Stimulated activated naive CD8-positive, alpha-beta T cell treated with anti-CD3 and anti-CD28 coated beads, Interleukin-15, amount 100 ng/mL, for 72 hours (primary cell): Measurements from ENCODE around the gene TCEAL6.
"Not testable (repeated sequence)": the region's sequence is repeated elsewhere in the genome, so short reads cannot be mapped to it uniquely, and the experiment has no call there.

Source experiments
- ATAC-seq: fragments of 150-1000 bp; cut with Tn5 transposase; 2 replicates; pipeline ENCODE4 v1.10.0; 2021; ENCODE audit warnings: mild to moderate bottlenecking, moderate library complexity
- DNase-seq, 2 donors: peaks; one replicate each; pipeline ENCODE4 v3.0.0; 2021 to 2022
- H3K27ac Mint-ChIP-seq, 2 donors: one replicate each; pipeline ENCODE4 v1.8.0; 2022; ENCODE audit warnings: mild to moderate bottlenecking in 2 of 2, mixed read lengths in 2 of 2, moderate library complexity in 2 of 2
- H3K27me3 Mint-ChIP-seq: one replicate; pipeline ENCODE4 v1.8.0; 2022; ENCODE audit warnings: mixed read lengths
- H3K4me1 Mint-ChIP-seq: one replicate; pipeline ENCODE4 v1.8.0; 2022; ENCODE audit warnings: mild to moderate bottlenecking, mixed read lengths
- H3K4me3 Mint-ChIP-seq, 2 donors: one replicate each; pipeline ENCODE4 v1.8.0; 2022; ENCODE audit warnings: mild to moderate bottlenecking in 2 of 2, mixed read lengths in 2 of 2, moderate library complexity in 1 of 2
- H3K9me3 Mint-ChIP-seq, 2 donors: one replicate each; pipeline ENCODE4 v1.8.0; 2022; ENCODE audit warnings: mixed read lengths in 2 of 2

TCEAL6 gene

GRCh38 chrX:102142274-102142673, at the start of gene TCEAL6:
TCEAL6 (minus strand) TSS chrX:102142481.
- not testable (repeated sequence) for H3K9me3 Mint-ChIP-seq, DNase-seq, H3K27ac Mint-ChIP-seq, H3K4me3 Mint-ChIP-seq, H3K4me1 Mint-ChIP-seq, ATAC-seq
- peaks cover 29% of the 10 kb centered on the region for H3K27me3 Mint-ChIP-seq

- Mint-ChIP-seq H3K4me1 (no peaks in the 10 kb centered on the region), H3K4me3 (no peak overlapping the region)
- DNase-seq, result no peak
Observed at GRCh38 chrX:102185967-102186720, 43.9 kb upstream of the TCEAL6 start.

DNA sequence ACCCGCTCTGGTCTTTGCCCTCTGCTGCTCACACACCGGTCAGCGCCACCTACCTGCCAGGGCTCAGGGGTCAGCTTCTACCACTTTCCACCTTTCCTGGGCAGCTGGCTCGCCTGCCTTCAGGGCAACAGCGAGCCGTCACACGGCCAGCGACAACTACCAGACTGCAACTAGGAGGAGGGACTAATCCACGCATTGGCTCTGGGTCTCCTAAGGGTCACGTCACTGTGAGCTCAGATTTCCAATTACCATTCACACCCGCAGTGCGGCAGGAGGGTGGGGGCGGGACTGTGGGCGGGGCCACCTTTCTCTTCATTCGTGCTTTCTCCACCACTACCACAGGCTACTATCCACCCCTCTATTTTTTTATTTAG, 13.5 kb upstream of the TCEAL6 start, which contains the start of gene BEX5:
TSS of gene BEX5 (minus strand) at position 172 of the 374 bp plus-strand sequence. CDS start 1,712 bp downstream, outside the sequence.
- peaks cover 7% of the 10 kb centered on the region for H3K27me3 Mint-ChIP-seq
- no peaks in the 10 kb centered on the region for H3K9me3 Mint-ChIP-seq
- peaks cover 18% of the 10 kb centered on the region for H3K4me1 Mint-ChIP-seq
- DNase-seq, result peak; percentile 37 to 63
- peak within 1 kb of the TSS; percentile 97 to 98 for H3K27ac Mint-ChIP-seq
- ATAC-seq, result peak; percentile 97
- H3K4me3 Mint-ChIP-seq, result peak within 1 kb of the TSS; percentile 99 to 100

More at GRCh38 chrX:102185967-102186720, 43.9 kb upstream of the TCEAL6 start:
- Mint-ChIP-seq H3K27me3 (no peaks in the 10 kb centered on the region), H3K27ac (no peak overlapping the region), H3K9me3 (no peaks in the 10 kb centered on the region)
- no peak for ATAC-seq

DNA sequence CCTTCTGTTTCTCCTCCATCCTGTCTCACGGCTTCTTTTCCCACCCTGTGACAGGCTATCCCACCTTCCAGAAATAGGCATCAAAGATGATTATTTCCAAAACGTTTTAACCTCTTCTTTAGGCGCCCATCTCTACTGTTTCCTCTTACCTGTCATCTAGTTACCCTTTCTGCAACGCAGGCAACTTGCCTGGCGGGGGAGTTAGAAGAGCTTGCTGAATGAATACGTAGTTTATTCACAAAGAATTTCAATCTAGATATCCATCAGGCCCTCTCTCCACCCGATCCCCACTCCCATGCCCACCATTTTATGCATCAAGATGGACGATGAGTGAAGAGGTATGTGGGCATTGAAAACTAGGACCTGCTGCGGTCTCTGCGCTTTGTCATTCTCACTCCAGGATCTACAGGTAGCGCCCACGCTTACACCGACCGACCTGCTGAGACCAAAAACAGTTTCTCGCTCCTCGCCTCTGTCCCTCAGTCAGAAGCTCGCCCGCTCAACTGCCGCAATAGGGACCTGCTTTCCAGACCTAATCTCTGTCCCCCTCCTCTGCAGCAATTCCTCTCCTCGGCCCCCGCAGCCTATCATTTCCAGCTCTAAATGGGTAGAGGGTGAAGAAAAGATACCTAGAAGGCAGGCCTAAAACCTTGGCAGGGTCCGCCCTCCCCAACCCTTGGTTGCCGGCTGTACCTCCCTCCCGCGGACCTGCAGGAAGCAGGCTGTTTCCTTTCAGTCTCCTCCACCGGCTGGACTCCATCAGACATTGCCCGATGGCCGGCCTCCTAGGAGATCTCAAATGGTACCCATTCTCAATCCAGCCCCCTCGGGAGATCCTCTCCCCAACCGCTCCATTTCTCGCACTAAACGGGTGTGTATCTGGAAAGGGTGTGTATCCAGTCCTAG, 12.9 kb upstream of the TCEAL6 start:
- ATAC-seq (peak; percentile 64), DNase-seq (peak; percentile 17 to 27)
- peaks cover 18% of the 10 kb centered on the region for H3K4me1 Mint-ChIP-seq
- H3K4me3 Mint-ChIP-seq, result peak overlapping the region; percentile 99 to 100
- peaks cover 4% of the 10 kb centered on the region for H3K27me3 Mint-ChIP-seq
- peak overlapping the region; percentile 97 to 98 for H3K27ac Mint-ChIP-seq
- H3K9me3 Mint-ChIP-seq, result no peaks in the 10 kb centered on the region

- DNase-seq (peak; percentile 2 to 7), ATAC-seq (peak; percentile 17)
- Mint-ChIP-seq H3K4me1 (peaks cover 18% of the 10 kb centered on the region), H3K4me3 (peak overlapping the region; percentile 99 to 100), H3K9me3 (no peaks in the 10 kb centered on the region), H3K27ac (peak overlapping the region; percentile 35 to 65), H3K27me3 (no peaks in the 10 kb centered on the region)
Observed at GRCh38 chrX:102154218-102154860, 12.1 kb upstream of the TCEAL6 start.

DNA sequence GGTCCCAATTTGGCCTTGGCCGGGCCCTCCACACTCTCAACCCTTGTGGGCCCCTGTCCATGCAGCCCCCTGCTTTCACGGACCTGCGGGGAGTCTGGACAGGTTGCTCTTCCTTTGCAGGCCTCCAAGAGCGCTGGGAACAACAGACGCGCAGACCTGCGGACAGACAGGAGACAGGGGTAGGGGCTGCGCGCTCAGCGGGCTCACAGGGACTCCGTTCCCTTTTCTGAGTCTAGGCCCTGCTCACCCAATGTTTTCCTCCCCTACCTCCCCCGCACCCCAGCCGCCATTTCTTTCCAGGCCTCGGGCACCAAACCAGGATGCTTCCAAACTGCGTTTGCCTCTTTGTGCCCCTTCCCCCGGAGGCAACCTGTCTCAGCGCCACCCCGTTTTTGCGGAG, 650 bp downstream of the TCEAL6 start:
- not testable (repeated sequence) for H3K4me3 Mint-ChIP-seq, H3K4me1 Mint-ChIP-seq, H3K27ac Mint-ChIP-seq, H3K9me3 Mint-ChIP-seq, ATAC-seq, DNase-seq
- peaks cover 29% of the 10 kb centered on the region for H3K27me3 Mint-ChIP-seq

- not testable (repeated sequence) for H3K4me1 Mint-ChIP-seq, DNase-seq, H3K4me3 Mint-ChIP-seq, H3K27ac Mint-ChIP-seq, ATAC-seq, H3K9me3 Mint-ChIP-seq
- peaks cover 29% of the 10 kb centered on the region for H3K27me3 Mint-ChIP-seq
Observed at GRCh38 chrX:102140876-102141275, 1.4 kb downstream of the TCEAL6 start.

- Mint-ChIP-seq H3K27me3 (peaks cover 19% of the 10 kb centered on the region), H3K4me1 (no peaks in the 10 kb centered on the region), H3K9me3 (no peaks in the 10 kb centered on the region), H3K4me3 (no peak overlapping the region), H3K27ac (no peak overlapping the region)
- no peak for DNase-seq
- no peak for ATAC-seq
Observed at GRCh38 chrX:102138064-102138463, 4.2 kb downstream of the TCEAL6 start.

DNA sequence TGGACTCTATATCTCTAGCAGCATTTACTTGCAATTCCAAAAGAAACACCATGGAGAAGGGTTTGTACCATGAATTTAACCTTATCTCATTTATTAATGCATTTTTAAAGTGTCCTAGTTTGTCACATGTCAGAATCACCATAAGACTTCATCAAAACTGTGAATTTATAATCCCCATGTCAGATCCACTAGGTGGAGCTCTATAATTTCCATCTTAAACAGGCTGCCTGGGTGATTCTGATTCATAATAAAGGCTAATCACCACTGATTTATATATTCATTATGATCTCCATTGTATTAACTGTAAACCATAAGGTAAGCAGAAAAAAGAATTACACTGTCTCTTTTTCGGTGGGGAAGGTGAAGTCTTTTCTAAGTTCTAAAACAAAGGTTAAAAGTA, 12.8 kb downstream of the TCEAL6 start:
- Mint-ChIP-seq H3K27me3 (peaks cover 22% of the 10 kb centered on the region), H3K9me3 (no peaks in the 10 kb centered on the region), H3K4me3 (no peak overlapping the region), H3K27ac (no peak overlapping the region), H3K4me1 (peaks cover 7% of the 10 kb centered on the region)
- ATAC-seq (no peak), DNase-seq (no peak)

- ATAC-seq (no peak), DNase-seq (no peak)
- Mint-ChIP-seq H3K27me3 (peaks cover 34% of the 10 kb centered on the region), H3K4me1 (peaks cover 7% of the 10 kb centered on the region), H3K27ac (no peak overlapping the region), H3K4me3 (no peak overlapping the region), H3K9me3 (no peaks in the 10 kb centered on the region)
Observed at GRCh38 chrX:102126863-102127262, 15.4 kb downstream of the TCEAL6 start.

GRCh38 chrX:102126080-102126818, 16.0 kb downstream of the TCEAL6 start:
- not testable (repeated sequence) for H3K9me3 Mint-ChIP-seq, DNase-seq, H3K4me1 Mint-ChIP-seq
- Mint-ChIP-seq H3K4me3 (peak overlapping the region; percentile 51 to 65), H3K27ac (peak overlapping the region in 1 of 2 donors; percentile 27), H3K27me3 (peaks cover 34% of the 10 kb centered on the region)
- ATAC-seq, result peak; percentile 37

DNA sequence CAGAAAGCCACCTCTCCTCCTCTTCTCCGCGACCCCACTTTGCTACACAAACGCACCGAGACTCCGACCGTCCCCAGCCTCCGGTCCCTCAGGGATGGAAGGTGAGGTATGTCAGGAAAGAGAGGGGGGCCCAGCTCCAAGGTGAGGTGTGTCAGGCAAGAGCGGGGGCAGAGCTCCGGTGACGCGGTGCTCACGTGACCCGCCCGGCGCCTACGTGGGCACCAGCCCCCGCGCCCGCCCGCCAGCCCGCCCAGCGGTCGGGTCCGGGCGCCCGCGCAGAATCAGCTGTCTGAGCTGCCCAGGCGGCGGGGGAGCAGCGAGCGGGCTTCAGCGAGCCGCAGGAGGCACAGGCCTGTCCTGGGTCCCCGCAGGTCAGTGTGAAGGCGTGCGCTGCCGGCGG, 16.8 kb downstream of the TCEAL6 start, which contains the start of gene TCEAL2:
TSS of gene TCEAL2 (plus strand) at position 244 of the 400 bp plus-strand sequence. CDS start 1,152 bp downstream, outside the sequence.
- H3K4me1 Mint-ChIP-seq, DNase-seq, H3K9me3 Mint-ChIP-seq: not testable (repeated sequence)
- H3K27ac Mint-ChIP-seq, result peak within 1 kb of the TSS; percentile 27 to 37
- peak; percentile 71 for ATAC-seq
- peaks cover 34% of the 10 kb centered on the region for H3K27me3 Mint-ChIP-seq
- peak within 1 kb of the TSS; percentile 65 to 68 for H3K4me3 Mint-ChIP-seq

DNA sequence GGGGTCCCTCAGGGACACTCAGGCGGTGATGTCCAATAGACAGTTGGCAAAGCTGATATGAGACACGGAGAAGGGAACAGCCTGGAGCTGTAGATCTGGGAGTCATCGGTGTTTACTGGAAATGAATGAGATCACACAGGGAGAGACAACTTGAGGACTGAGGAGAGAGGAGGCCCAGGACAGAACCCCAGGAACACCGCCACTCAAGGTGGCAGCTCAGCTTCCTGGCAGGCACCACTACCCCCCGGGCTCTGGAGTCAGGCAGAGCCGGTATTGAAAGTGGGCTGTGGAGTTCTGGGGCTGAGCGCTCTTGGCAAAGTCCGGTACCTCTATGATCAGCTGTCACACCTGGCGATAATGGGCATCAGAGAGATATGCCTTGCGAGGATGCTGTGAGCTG, 17.3 kb downstream of the TCEAL6 start:
- H3K4me1 Mint-ChIP-seq, H3K9me3 Mint-ChIP-seq, DNase-seq: not testable (repeated sequence)
- H3K27ac Mint-ChIP-seq, result peak overlapping the region in 1 of 2 donors; percentile 19
- peak; percentile 20 for ATAC-seq
- H3K4me3 Mint-ChIP-seq, result peak overlapping the region; percentile 46 to 68
- H3K27me3 Mint-ChIP-seq, result peaks cover 34% of the 10 kb centered on the region

DNA sequence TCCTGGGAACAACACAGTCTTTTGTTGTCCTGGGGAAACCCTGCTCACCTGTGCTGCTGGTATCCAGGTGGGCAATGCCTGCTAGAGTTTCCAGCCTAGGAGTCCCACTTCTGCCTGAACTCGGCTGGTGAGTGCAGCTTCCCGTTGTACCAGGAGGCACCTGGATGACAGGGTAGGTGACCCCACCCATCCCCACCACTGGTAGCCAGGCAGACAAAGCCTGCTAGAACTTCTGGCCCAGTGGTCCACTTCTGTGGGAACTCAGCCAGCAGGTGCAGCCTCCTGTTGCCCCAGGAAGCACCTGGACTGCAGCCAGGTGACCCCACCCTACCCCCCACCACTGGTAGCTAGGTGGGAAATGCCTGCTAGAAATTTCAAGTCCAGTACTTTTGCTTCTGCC, 26.5 kb downstream of the TCEAL6 start:
- Mint-ChIP-seq H3K9me3 (no peaks in the 10 kb centered on the region), H3K4me1 (no peaks in the 10 kb centered on the region), H3K27me3 (peaks cover 8% of the 10 kb centered on the region), H3K4me3 (no peak overlapping the region), H3K27ac (no peak overlapping the region)
- DNase-seq (no peak), ATAC-seq (no peak)

DNA sequence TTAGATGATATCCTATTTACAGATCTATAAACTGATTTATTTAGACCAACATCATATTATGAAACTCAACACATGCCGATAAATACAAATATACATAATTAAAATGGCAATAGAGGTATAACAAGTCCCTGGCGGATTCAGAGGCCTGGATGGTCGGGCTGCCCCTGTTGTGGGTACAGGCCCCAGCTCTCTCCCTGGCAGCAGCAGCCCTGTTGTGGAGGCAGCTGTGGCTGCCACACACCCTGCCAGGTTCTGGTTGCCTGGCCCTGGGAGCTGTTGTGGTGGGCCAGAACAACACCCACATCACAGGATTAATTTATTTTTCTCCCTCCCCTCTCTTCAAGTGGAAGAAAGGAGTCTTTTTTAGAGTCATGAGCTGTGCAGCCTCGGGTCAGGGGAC, 28.9 kb downstream of the TCEAL6 start:
- Mint-ChIP-seq H3K9me3 (no peaks in the 10 kb centered on the region), H3K27me3 (peaks cover 8% of the 10 kb centered on the region), H3K4me3 (no peak overlapping the region), H3K27ac (no peak overlapping the region), H3K4me1 (no peaks in the 10 kb centered on the region)
- ATAC-seq, result no peak
- DNase-seq, result no peak
